ENCODE results near the gene FBXO17. TPM values are rescaled to one million over a fixed set of nuclear protein-coding genes. Genes with fewer than 3 reads are reported as not detected.
"Not testable (repeated sequence)": the region's sequence is repeated elsewhere in the genome, so short reads cannot be mapped to it uniquely, and the experiment has no call there.

Gene FBXO17
- total and polyA plus RNA-seq, 8 donors: 5.8 to 13.8 (median 7.8) TPM

- Histone ChIP-seq H3K4me1 (no peaks in the 10 kb centered on the region), H3K4me3 (no peak overlapping the region), H3K9me3 (no peaks in the 10 kb centered on the region), H3K27me3 (no peaks in the 10 kb centered on the region), H3K36me3 (no peaks in the 10 kb centered on the region), H3K27ac (no peak overlapping the region)
- ATAC-seq (no peak), FAIRE-seq (no peak), DNase-seq (no peak)
- no peak for TF ChIP-seq CTCF (IDR thresholded peaks at IDR 0.05)
- intact Hi-C loops (cut with DNase I): no loop called here
- 70 to 74% methylated on average over 9 of the region's 9 CpGs for WGBS, 2 donors
These were observed 28.9 kb upstream of the FBXO17 start for GRCh38 chr19:39004403-39004802.

GRCh38 chr19:39003796-39004195 lies 28.3 kb upstream of the FBXO17 start:
- ATAC-seq: no peak
- no peak for TF ChIP-seq CTCF (IDR thresholded peaks at IDR 0.05)
- no peak for FAIRE-seq
- Histone ChIP-seq H3K27ac (no peak overlapping the region), H3K36me3 (no peaks in the 10 kb centered on the region), H3K4me3 (no peak overlapping the region), H3K9me3 (no peaks in the 10 kb centered on the region), H3K4me1 (no peaks in the 10 kb centered on the region), H3K27me3 (no peaks in the 10 kb centered on the region)
- intact Hi-C loops (cut with DNase I): no loop called here
- 82 to 91% methylated on average over 4 of the region's 4 CpGs for whole genome bisulfite sequencing, 2 donors
- DNase-seq: no peak

- H3K36me3 ChIP-seq: no peaks in the 10 kb centered on the region
- H3K27ac ChIP-seq: no peak overlapping the region
- ATAC-seq: no peak
- intact Hi-C loops (cut with DNase I): no loop called here
- TF ChIP-seq CTCF (IDR thresholded peaks at IDR 0.05): no peak
- no peaks in the 10 kb centered on the region for H3K9me3 ChIP-seq
- no peaks in the 10 kb centered on the region for H3K27me3 ChIP-seq
- FAIRE-seq: no peak
- DNase-seq: no peak
- no peaks in the 10 kb centered on the region for H3K4me1 ChIP-seq
- no peak overlapping the region for H3K4me3 ChIP-seq
- 58 to 70% methylated on average over 4 of the region's 4 CpGs for WGBS, 2 donors
These were observed 27.6 kb upstream of the FBXO17 start for GRCh38 chr19:39003188-39003587.

- Histone ChIP-seq H3K4me1 (no peaks in the 10 kb centered on the region), H3K27ac (no peak overlapping the region), H3K36me3 (no peaks in the 10 kb centered on the region), H3K9me3 (no peaks in the 10 kb centered on the region), H3K27me3 (no peaks in the 10 kb centered on the region), H3K4me3 (no peak overlapping the region)
- ATAC-seq (no peak), FAIRE-seq (no peak), DNase-seq (no peak)
- no peak for TF ChIP-seq CTCF (IDR thresholded peaks at IDR 0.05)
- intact Hi-C loops (cut with DNase I): no loop called here
- 66 to 75% methylated on average over 4 to 7 of the region's 7 CpGs for WGBS, 2 donors
These were observed 25.5 kb upstream of the FBXO17 start for GRCh38 chr19:39001041-39001440.

- H3K4me1 ChIP-seq; H3K27me3 ChIP-seq; ATAC-seq; H3K27ac ChIP-seq; FAIRE-seq; DNase-seq; H3K36me3 ChIP-seq; H3K4me3 ChIP-seq; intact Hi-C loops (cut with DNase I); H3K9me3 ChIP-seq: not testable (repeated sequence)
- WGBS, 2 donors: 79 to 81% methylated on average over 3 of the region's 3 CpGs
These were observed 22.0 kb upstream of the FBXO17 start for GRCh38 chr19:38997576-38997975.

- FAIRE-seq (no peak), DNase-seq (no peak), ATAC-seq (no peak)
- TF ChIP-seq CTCF (IDR thresholded peaks at IDR 0.05): no peak
- no peaks in the 10 kb centered on the region for H3K27me3 ChIP-seq
- intact Hi-C loops (cut with DNase I): no loop called here
- H3K4me3 ChIP-seq: no peak overlapping the region
- WGBS, 2 donors: 61 to 75% methylated on average over 3 of the region's 3 CpGs
- no peak overlapping the region for H3K27ac ChIP-seq
- no peaks in the 10 kb centered on the region for H3K36me3 ChIP-seq
- H3K9me3 ChIP-seq: no peaks in the 10 kb centered on the region
- no peaks in the 10 kb centered on the region for H3K4me1 ChIP-seq
These were observed 17.7 kb upstream of the FBXO17 start for GRCh38 chr19:38993271-38993670.

Measured in pancreas (tissue), 10 donors.